ENCODE results near the gene SUMF1. TPM values are rescaled to one million over a fixed set of nuclear protein-coding genes. Genes with fewer than 3 reads are reported as not detected.

The SUMF1 gene
- total RNA-seq, 1 experiment from 2014 or later, result 11.6 TPM

DNA sequence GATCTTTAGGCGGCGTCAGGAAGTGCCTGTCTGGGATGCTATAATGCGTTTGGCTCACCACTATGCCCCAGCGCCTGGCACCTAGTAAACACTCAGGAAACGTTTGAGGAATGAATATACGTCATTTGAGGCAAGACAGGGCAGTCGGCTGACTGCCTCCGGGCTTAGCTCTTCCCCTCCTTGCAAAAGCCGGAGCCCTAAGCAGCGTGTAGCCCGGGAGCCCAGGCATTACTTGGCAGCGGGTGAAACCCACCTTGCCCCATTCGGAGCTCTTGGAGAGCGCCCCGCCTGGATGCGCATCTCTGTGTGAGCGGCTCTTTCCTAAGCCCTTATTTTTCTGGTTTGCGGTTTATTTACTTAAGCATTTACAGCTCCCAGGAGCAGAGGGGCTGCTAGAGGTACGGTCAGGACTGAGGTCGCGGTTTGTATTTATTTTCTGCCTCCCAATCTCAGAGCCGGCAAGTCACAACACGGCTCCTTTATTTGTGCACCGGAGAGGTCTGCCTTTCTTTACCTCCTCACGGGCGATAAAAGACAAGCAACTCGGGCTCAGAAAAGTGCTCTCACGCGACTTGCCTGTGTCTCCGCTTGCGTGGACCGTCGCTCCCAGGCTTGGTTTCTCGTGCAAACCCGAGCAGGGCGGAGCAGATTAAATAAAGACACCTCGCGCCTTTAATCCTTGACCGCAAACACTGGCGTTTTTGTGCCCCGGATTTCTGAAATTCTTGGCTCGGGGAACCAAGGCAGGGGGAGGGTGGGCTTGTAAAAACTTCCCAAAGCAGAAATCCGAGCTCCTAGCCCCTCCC, 25.3 kb upstream of the SUMF1 start:
- Histone ChIP-seq H3K36me3 (replicated peaks; ENCODE audit: control insufficient read depth, insufficient read depth, low read length) (no peaks in the 10 kb centered on the region), H3K27me3 (ENCODE audit: control insufficient read depth, insufficient read depth, low read length) (peaks cover 24% of the 10 kb centered on the region), H3K4me3 (ENCODE audit: insufficient read depth, low read depth, low read length) (peak overlapping the region; percentile 66)
- peak; percentile 56 for DNase-seq

GRCh38 chr3:4491855-4492207, 24.8 kb upstream of the SUMF1 start:
- H3K4me3 ChIP-seq (ENCODE audit: insufficient read depth, low read depth, low read length), result peak overlapping the region; percentile 66
- H3K36me3 ChIP-seq (replicated peaks; ENCODE audit: control insufficient read depth, insufficient read depth, low read length), result no peaks in the 10 kb centered on the region
- no peak for DNase-seq
- peaks cover 24% of the 10 kb centered on the region for H3K27me3 ChIP-seq (ENCODE audit: control insufficient read depth, insufficient read depth, low read length)

- H3K27me3 ChIP-seq (ENCODE audit: control insufficient read depth, insufficient read depth, low read length), result no peaks in the 10 kb centered on the region; the same call in 1 of the 2 replicates
- H3K4me3 ChIP-seq (ENCODE audit: insufficient read depth, low read depth, low read length), result no peak overlapping the region
- H3K36me3 ChIP-seq (replicated peaks; ENCODE audit: control insufficient read depth, insufficient read depth, low read length), result no peaks in the 10 kb centered on the region
- DNase-seq, result no peak
Observed at GRCh38 chr3:4478261-4478660, 11.2 kb upstream of the SUMF1 start.

DNA sequence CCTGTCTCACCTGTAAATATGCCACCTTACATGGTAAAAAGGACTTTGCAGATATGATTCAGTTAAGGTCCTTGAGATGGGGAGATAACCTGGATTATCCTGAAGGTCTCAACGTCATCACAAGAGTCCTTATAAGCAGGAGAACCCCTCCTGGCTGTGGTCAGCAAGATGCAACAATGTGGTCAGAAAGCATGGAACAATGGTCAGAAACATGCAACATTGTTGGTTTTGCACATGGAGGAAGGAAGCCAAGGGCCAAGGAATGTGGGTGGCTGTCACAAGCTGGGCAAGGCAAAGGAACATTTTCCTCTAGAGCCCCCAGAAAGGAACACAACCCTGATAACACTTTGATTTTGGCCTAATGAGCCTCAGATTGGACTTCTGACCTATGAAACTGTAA, 9.4 kb upstream of the SUMF1 start:
- H3K4me3 ChIP-seq (ENCODE audit: insufficient read depth, low read depth, low read length), result no peak overlapping the region
- no peaks in the 10 kb centered on the region; the same call in 1 of the 2 replicates for H3K27me3 ChIP-seq (ENCODE audit: control insufficient read depth, insufficient read depth, low read length)
- no peaks in the 10 kb centered on the region for H3K36me3 ChIP-seq (replicated peaks; ENCODE audit: control insufficient read depth, insufficient read depth, low read length)
- DNase-seq, result no peak

DNA sequence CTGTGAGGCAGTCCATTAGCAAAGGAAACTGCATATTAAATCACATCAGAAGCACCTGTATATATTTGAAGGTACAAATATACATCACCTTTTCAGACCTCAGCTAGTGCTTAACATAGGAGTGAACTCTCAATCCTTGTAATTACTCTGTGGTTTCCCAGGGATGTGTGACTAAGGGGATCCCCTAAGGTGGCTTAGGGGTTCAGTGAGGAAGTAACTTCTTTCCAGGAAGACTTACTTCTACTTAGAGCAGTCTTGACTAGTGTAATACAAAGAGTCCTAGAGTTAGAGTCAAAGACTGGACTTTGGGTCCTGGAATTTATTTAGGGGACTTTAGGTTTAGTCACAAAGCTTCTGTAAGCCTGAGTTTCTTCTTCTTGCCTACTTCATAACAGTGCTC, 8.7 kb upstream of the SUMF1 start:
- no peak overlapping the region for H3K4me3 ChIP-seq (ENCODE audit: insufficient read depth, low read depth, low read length)
- DNase-seq, result no peak
- no peaks in the 10 kb centered on the region; the same call in 1 of the 2 replicates for H3K27me3 ChIP-seq (ENCODE audit: control insufficient read depth, insufficient read depth, low read length)
- H3K36me3 ChIP-seq (replicated peaks; ENCODE audit: control insufficient read depth, insufficient read depth, low read length), result no peaks in the 10 kb centered on the region

GRCh38 chr3:4474683-4475490, 7.8 kb upstream of the SUMF1 start:
- DNase-seq, result no peak
- Histone ChIP-seq H3K27me3 (ENCODE audit: control insufficient read depth, insufficient read depth, low read length) (peaks cover 2% of the 10 kb centered on the region; the same call in 1 of the 2 replicates), H3K36me3 (replicated peaks; ENCODE audit: control insufficient read depth, insufficient read depth, low read length) (no peaks in the 10 kb centered on the region), H3K4me3 (ENCODE audit: insufficient read depth, low read depth, low read length) (no peak overlapping the region)

DNA sequence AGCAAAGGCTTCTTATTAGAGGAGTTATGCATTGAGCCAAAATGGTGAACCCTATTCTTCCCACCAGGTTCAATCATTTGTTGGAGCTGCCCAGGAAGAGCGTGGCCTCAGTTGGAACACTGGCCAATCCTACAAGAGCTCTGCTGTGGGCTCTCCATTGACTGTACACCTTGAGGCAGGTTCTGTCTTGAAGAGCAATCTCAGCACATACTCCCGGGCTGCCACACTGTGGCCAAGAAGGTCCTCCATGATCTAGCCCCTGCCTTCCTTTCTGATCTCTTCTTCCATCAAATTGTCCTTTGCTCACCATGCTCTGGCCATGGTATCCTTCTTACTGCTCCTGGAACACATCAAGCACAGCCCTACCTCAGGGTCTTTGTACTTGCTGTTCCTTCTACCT, 5.7 kb upstream of the SUMF1 start:
- H3K4me3 ChIP-seq (ENCODE audit: insufficient read depth, low read depth, low read length), result no peak overlapping the region

DNA sequence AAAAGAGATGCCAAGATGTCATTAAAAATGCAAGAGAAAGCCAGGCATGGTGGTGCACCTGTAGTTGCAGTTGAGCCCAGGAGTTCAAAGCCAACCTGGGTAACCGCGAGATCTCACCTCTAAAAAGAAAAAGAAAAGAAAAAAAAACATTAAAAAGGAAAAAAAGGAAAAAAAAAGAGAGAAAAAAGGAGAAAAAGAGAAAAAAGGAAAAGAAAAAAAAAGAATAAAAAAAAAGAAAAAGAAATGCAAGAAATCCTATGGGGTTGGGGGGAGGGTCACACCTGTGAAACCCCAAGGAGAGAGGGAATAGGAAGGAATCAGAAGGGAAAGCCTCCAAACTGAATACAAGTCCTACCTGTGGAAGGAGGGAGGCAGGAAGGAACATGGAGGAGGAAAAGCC, 5.2 kb upstream of the SUMF1 start:
- Histone ChIP-seq H3K36me3 (replicated peaks; ENCODE audit: control insufficient read depth, insufficient read depth, low read length) (no peaks in the 10 kb centered on the region), H3K4me3 (ENCODE audit: insufficient read depth, low read depth, low read length) (no peak overlapping the region), H3K27me3 (ENCODE audit: control insufficient read depth, insufficient read depth, low read length) (peaks cover 4% of the 10 kb centered on the region; the same call in 1 of the 2 replicates)
- no peak for DNase-seq

More for the DNA sequence above, 5.7 kb upstream of the SUMF1 start:
- Histone ChIP-seq H3K27me3 (ENCODE audit: control insufficient read depth, insufficient read depth, low read length) (peaks cover 4% of the 10 kb centered on the region; the same call in 1 of the 2 replicates), H3K36me3 (replicated peaks; ENCODE audit: control insufficient read depth, insufficient read depth, low read length) (no peaks in the 10 kb centered on the region)
- DNase-seq, result no peak

GRCh38 chr3:4471907-4472306, 4.8 kb upstream of the SUMF1 start:
- Histone ChIP-seq H3K4me3 (ENCODE audit: insufficient read depth, low read depth, low read length) (no peak overlapping the region), H3K36me3 (replicated peaks; ENCODE audit: control insufficient read depth, insufficient read depth, low read length) (no peaks in the 10 kb centered on the region), H3K27me3 (ENCODE audit: control insufficient read depth, insufficient read depth, low read length) (peaks cover 4% of the 10 kb centered on the region; the same call in 1 of the 2 replicates)
- no peak for DNase-seq

DNA sequence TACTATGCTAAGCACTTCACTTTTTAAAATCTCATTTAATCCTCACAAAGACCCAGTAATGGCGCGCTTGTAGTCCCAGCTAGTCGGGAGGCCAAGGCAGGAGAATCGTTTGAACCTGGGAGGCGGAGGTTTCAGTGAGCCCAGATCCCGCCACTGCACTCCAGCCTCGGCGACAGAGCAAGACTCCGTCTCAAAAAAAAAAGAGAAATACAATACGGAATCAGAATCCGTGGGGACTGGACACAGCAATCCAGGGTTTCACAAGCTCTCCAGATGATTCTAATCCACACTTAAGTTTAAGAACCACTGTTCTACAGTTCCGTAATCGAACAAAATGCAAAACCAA, 426 bp upstream of the SUMF1 start:
- Histone ChIP-seq H3K27me3 (ENCODE audit: control insufficient read depth, insufficient read depth, low read length) (0 out of 2 replicates have a peak, but pooled peaks cover 4% of the 10 kb centered on the region), H3K4me3 (ENCODE audit: insufficient read depth, low read depth, low read length) (peak overlapping the region; percentile 83), H3K36me3 (replicated peaks; ENCODE audit: control insufficient read depth, insufficient read depth, low read length) (no peaks in the 10 kb centered on the region)
- DNase-seq, result no peak

GRCh38 chr3:4464576-4464975, 2.5 kb downstream of the SUMF1 start:
- DNase-seq, result no peak
- H3K36me3 ChIP-seq (replicated peaks; ENCODE audit: control insufficient read depth, insufficient read depth, low read length), result no peaks in the 10 kb centered on the region
- H3K4me3 ChIP-seq (ENCODE audit: insufficient read depth, low read depth, low read length), result no peak overlapping the region
- H3K27me3 ChIP-seq (ENCODE audit: control insufficient read depth, insufficient read depth, low read length), result no peaks in the 10 kb centered on the region

GRCh38 chr3:4462369-4463040, 4.6 kb downstream of the SUMF1 start:
- no peak for DNase-seq
- no peak overlapping the region for H3K4me3 ChIP-seq (ENCODE audit: insufficient read depth, low read depth, low read length)
- no peaks in the 10 kb centered on the region for H3K27me3 ChIP-seq (ENCODE audit: control insufficient read depth, insufficient read depth, low read length)
- H3K36me3 ChIP-seq (replicated peaks; ENCODE audit: control insufficient read depth, insufficient read depth, low read length), result no peaks in the 10 kb centered on the region

DNA sequence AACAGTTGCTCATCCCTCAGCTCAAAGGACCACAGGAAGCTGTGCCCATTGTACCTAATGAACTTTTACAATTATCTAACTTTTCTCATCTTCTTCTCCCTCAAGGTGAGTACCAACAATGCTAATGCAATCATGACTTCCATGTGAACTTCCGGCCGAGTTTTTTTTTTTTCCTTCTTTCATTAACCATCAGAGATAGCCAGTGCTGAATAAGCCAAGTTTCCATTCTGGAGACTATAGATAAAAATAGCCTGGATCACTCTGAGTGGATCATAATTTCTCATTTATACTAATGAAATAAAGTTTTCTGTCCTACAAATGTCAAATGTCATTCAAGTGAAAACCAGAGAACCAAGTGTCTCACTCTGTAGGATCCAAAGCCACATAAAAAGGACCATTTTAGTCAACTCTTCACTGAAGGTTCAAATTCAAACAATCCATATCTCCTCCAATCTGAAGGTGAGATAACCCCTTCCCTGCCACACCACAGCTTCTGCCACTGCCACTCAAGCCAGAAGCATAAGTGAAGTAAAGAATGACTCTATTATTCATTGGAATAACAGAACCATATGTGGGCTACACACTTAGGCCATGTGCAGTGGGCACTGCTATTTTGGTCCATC, 5.5 kb downstream of the SUMF1 start:
- Histone ChIP-seq H3K36me3 (replicated peaks; ENCODE audit: control insufficient read depth, insufficient read depth, low read length) (no peaks in the 10 kb centered on the region), H3K27me3 (ENCODE audit: control insufficient read depth, insufficient read depth, low read length) (no peaks in the 10 kb centered on the region), H3K4me3 (ENCODE audit: insufficient read depth, low read depth, low read length) (no peak overlapping the region)
- DNase-seq, result no peak

DNA sequence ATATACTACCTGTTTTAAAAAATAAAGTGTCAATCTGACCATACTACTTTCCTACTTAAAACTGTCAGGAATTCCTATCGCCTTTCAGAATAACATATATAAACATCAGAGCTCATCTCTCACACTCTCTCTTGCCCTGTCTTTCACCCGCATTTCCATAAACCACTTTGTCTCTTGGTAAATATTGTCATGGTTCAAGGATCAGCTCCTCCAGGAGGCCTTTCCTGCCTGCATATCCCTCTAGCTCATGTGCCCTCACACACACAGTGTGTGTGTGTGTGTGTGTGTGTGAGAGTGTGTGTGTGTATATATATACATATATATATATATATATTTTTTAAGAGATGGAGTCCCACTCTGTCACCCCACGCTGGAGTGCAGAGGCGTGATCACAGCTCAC, 6.7 kb downstream of the SUMF1 start:
- Histone ChIP-seq H3K36me3 (replicated peaks; ENCODE audit: control insufficient read depth, insufficient read depth, low read length) (no peaks in the 10 kb centered on the region), H3K27me3 (ENCODE audit: control insufficient read depth, insufficient read depth, low read length) (no peaks in the 10 kb centered on the region), H3K4me3 (ENCODE audit: insufficient read depth, low read depth, low read length) (no peak overlapping the region)
- DNase-seq, result no peak

Measured in H7 (cell line).